ENCODE results near the gene APH1B.

DNA sequence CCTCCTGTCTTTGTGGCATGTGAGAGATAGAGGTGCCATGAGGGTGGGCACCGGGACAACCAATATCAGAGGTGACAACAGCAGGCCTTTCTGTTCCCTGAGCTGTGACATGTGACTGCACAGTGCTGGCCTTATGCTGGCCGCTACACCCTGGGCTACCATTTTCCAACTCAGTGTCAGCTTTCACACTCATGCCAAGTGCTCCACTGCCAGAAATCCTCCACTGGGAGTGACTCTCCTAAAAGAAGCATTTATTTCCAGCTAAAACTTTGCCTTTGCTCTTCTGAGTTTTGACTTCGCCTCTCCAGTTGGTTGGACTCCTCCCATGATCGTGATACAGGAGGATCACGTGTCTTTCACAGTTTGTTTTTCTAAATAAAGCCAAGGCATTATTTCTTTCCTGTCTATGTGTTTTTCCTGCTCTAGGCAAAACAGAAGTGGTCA is 72.8 kb downstream of the APH1B start:
- TF ChIP-seq, protein P1, sequence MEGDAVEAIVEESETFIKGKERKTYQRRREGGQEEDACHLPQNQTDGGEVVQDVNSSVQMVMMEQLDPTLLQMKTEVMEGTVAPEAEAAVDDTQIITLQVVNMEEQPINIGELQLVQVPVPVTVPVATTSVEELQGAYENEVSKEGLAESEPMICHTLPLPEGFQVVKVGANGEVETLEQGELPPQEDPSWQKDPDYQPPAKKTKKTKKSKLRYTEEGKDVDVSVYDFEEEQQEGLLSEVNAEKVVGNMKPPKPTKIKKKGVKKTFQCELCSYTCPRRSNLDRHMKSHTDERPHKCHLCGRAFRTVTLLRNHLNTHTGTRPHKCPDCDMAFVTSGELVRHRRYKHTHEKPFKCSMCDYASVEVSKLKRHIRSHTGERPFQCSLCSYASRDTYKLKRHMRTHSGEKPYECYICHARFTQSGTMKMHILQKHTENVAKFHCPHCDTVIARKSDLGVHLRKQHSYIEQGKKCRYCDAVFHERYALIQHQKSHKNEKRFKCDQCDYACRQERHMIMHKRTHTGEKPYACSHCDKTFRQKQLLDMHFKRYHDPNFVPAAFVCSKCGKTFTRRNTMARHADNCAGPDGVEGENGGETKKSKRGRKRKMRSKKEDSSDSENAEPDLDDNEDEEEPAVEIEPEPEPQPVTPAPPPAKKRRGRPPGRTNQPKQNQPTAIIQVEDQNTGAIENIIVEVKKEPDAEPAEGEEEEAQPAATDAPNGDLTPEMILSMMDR (IDR thresholded peaks at IDR 0.05), result no peak
- TF ChIP-seq POLR2A (IDR thresholded peaks at IDR 0.05), result no peak

Data from thyroid gland (tissue), 4 donors.